Glutamatergic neuron (in vitro differentiated cells): ENCODE data around the gene EIF4G3. TPM values are rescaled to one million over a fixed set of nuclear protein-coding genes. Genes with fewer than 3 reads are reported as not detected.

Source experiments
- DNase-seq: peaks from one replicate; pipeline ENCODE4 v3.0.0; 2022
- H3K27ac Mint-ChIP-seq: one replicate; pipeline ENCODE4 v1.8.0; 2020; ENCODE audit warnings: mild to moderate bottlenecking, mixed read lengths, inconsistent platforms; ENCODE audit not compliant: unreplicated experiment
- H3K27me3 Mint-ChIP-seq: one replicate; pipeline ENCODE4 v1.8.0; 2020; ENCODE audit warnings: mild to moderate bottlenecking, moderate library complexity, mixed read lengths, inconsistent platforms; ENCODE audit not compliant: unreplicated experiment
- H3K36me3 Mint-ChIP-seq: one replicate; pipeline ENCODE4 v1.8.0; 2020; ENCODE audit warnings: mild to moderate bottlenecking, mixed read lengths, inconsistent platforms; ENCODE audit not compliant: unreplicated experiment
- H3K4me1 Mint-ChIP-seq: one replicate; pipeline ENCODE4 v1.8.0; 2020; ENCODE audit warnings: mild to moderate bottlenecking, low read depth, mixed read lengths, inconsistent platforms; ENCODE audit not compliant: unreplicated experiment
- H3K4me3 Mint-ChIP-seq: one replicate; pipeline ENCODE4 v1.8.0; 2020; ENCODE audit warnings: mild to moderate bottlenecking, mixed read lengths, inconsistent platforms; ENCODE audit not compliant: unreplicated experiment
- H3K9me3 Mint-ChIP-seq: one replicate; pipeline ENCODE4 v1.8.0; 2020; ENCODE audit warnings: mild to moderate bottlenecking, moderate library complexity, mixed read lengths, inconsistent platforms; ENCODE audit not compliant: unreplicated experiment
- total RNA-seq: library from RNA; stranded (reverse); fragmentation: NEBNext Ultra II Directional; extraction: Animal tissue kit (Norgen Biotek cat#: 25700); gene quantifications from one replicate; pipeline ENCODE4 v1.2.1, GENCODE V29; 2021; ENCODE audit not compliant: unreplicated experiment
- TF ChIP-seq, protein P1 (sequence below): fragments of 200-600 bp; sonication (generic); IDR thresholded peaks from one replicate; pipeline ENCODE4 v1.5.0; 2021; ENCODE audit not compliant: partially characterized antibody, unreplicated experiment

EIF4G3 gene
- total RNA-seq, 1 donor from 2014 or later, result 100 TPM

DNA sequence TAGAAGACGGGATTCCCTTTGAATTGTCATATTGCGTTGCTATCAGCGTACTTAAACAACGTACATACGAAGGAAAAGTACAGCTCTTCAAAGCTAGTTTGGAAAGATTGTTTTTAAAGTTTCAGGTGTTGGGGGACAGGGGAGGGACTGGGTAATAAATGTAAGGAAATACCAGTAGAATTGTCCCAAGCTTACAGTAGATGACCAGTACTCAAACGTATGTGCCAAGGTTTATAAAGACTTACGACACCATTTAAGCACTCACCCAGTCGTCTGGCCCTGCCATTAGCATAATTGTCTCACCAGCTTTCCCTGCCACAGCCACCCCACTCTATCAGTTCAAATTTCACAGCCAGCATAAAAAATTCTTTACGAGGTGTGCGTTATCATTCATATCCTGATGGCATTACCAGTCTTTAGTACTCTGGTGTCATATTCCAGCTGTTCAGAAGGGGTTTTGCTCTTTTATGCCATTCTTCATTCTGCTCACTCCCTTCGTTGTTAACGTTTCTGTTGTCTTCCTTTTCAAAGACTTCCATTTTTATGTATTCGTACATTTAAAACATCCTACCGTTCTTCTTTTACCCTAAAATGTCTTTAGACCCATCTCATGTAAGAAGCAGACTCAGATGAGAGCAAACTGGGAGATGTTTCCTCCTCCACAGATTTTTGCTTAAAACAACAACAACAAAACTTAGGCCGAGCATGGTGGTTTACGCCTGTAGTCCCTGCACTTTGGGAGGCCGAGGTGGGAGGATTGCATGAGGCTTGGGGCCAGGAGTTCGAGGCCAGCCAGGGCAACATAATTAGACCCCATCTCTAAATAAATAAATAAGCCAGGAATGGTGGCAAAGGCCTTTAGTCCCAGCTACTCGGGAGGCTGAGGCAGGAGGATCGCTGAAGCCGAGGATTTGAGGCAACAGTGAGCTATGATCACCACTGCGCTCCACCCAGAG is 388.6 kb downstream of the EIF4G3 start:
- no peak for DNase-seq
- H3K9me3 Mint-ChIP-seq, result peaks cover 15% of the 10 kb centered on the region
- H3K4me3 Mint-ChIP-seq, result peak overlapping the region; percentile 95
- peaks cover 4% of the 10 kb centered on the region for H3K4me1 Mint-ChIP-seq
- H3K27ac Mint-ChIP-seq, result peak overlapping the region; percentile 95
- no peaks in the 10 kb centered on the region for H3K36me3 Mint-ChIP-seq
- H3K27me3 Mint-ChIP-seq, result peaks cover 14% of the 10 kb centered on the region
- TF ChIP-seq, protein P1, sequence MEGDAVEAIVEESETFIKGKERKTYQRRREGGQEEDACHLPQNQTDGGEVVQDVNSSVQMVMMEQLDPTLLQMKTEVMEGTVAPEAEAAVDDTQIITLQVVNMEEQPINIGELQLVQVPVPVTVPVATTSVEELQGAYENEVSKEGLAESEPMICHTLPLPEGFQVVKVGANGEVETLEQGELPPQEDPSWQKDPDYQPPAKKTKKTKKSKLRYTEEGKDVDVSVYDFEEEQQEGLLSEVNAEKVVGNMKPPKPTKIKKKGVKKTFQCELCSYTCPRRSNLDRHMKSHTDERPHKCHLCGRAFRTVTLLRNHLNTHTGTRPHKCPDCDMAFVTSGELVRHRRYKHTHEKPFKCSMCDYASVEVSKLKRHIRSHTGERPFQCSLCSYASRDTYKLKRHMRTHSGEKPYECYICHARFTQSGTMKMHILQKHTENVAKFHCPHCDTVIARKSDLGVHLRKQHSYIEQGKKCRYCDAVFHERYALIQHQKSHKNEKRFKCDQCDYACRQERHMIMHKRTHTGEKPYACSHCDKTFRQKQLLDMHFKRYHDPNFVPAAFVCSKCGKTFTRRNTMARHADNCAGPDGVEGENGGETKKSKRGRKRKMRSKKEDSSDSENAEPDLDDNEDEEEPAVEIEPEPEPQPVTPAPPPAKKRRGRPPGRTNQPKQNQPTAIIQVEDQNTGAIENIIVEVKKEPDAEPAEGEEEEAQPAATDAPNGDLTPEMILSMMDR, result no peak

DNA sequence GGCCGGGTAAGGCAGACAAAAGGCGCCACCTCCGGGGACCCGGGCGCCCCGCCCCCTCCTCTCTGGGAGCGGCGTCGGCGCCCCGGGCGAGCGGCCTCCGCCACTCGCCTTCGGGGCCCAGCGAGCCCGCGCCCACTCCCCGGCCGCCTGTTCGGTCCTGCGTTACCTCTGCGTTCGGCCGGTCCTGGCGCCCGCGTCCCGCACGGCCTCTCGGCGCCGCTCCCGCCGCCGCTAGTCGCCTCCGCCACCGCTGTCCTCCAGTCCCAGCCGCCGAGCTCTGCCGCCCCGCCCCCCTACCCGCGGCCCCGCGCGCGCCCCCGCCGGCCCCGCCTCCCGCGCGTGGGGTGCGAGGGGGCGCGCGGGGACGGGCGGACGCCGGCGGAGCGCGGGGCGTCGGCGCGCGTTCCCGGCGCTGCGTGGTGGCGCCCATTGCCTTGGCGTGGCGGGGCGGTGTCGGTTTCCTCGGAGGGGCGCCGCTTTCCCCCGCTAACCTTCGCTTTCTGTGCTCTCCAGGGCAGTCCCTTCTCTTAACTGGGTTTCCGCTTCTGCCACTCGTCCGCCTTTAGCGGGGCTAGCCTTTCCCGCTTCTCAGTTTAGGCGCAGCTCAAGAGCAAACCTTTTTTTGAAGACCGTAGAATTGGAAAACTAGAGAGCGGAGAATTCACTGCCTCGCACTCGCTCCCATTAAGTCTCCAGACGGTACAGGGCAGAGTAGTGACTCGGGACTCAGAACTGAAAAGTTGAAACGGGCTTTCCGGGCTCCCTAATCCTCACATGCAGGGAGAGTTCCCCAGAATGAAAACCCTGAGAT is 389.5 kb downstream of the EIF4G3 start, which contains the start of gene HP1BP3:
Gene HP1BP3, minus strand, starts transcription at position 279 of the 811 bp plus-strand sequence. CDS start 6,867 bp downstream, outside the sequence.
- H3K36me3 Mint-ChIP-seq, result no peaks in the 10 kb centered on the region
- peak within 1 kb of the TSS; percentile 95 for H3K4me3 Mint-ChIP-seq

DNA sequence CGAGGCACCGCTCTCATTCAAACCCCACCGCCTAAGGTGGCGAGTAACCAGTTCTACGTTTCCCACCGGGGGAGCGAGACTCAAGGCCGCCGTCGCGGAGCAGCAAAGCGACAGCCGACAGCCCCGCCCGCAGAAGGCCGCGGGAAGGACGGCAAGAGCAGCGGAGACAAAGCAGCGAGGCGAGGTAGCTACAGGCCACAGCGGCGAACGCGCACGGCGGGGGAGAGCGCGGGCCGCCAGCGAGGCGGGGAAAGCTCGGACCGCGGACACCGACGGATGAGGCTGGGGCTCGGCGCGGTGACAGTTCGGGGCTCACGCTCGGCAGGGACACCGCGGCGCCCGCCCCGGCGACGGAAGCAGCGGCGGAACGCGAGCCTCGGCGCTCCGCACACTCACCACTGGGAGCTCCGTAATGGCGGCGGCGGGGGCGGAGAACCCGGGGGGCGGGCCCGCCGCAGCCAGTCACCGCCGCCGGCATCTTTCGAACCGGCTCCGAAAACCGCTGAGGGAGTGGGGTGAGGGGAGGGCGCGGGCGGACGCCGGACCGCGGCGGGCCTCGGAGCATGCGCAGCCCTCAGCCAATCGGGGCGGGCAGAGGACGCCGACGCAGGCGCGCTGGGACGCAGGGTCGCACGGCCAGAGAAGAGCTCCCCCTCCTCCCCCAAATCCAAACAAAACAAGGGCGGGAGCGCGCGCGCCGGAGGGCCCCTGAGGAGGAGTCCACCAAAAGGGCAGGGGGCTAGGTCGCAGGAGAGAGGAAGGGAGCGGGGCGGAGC is 390.3 kb downstream of the EIF4G3 start:
- peak overlapping the region; percentile 93 for H3K4me3 Mint-ChIP-seq
- H3K36me3 Mint-ChIP-seq, result no peaks in the 10 kb centered on the region
- peaks cover 15% of the 10 kb centered on the region for H3K9me3 Mint-ChIP-seq
- H3K4me1 Mint-ChIP-seq, result peaks cover 4% of the 10 kb centered on the region
- peaks cover 14% of the 10 kb centered on the region for H3K27me3 Mint-ChIP-seq
- DNase-seq, result peak; percentile 99
- peak overlapping the region; percentile 99 for H3K27ac Mint-ChIP-seq
- TF ChIP-seq, protein P1, result no peak

More for the DNA sequence above, 389.5 kb downstream of the EIF4G3 start, which contains the start of gene HP1BP3:
- H3K27ac Mint-ChIP-seq, result peak within 1 kb of the TSS; percentile 99
- H3K27me3 Mint-ChIP-seq, result peaks cover 14% of the 10 kb centered on the region
- H3K4me1 Mint-ChIP-seq, result peaks cover 4% of the 10 kb centered on the region
- peaks cover 15% of the 10 kb centered on the region for H3K9me3 Mint-ChIP-seq
- peak; percentile 74 for DNase-seq
- TF ChIP-seq, protein P1, result no peak

DNA sequence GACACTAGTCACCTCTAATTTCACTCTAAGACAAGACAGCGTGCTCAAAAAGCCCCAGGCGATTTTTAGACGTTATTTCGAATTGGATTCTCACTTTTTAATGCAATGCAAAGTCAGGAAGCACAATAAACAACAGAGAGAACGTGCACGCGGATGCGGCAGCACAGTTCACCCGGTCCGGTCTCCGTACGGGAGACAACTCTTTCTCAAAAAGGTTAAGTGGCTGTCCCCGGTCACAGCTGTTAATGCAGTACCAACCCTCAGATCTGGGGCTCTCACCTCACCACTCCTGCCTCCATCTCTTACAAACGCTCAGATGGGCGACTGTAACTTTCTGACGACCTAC is 390.8 kb downstream of the EIF4G3 start:
- Mint-ChIP-seq H3K27ac (peak overlapping the region; percentile 99), H3K27me3 (peaks cover 14% of the 10 kb centered on the region), H3K9me3 (peaks cover 15% of the 10 kb centered on the region), H3K4me1 (peaks cover 8% of the 10 kb centered on the region), H3K4me3 (peak overlapping the region; percentile 93), H3K36me3 (no peaks in the 10 kb centered on the region)
- TF ChIP-seq, protein P1, result no peak
- no peak for DNase-seq
